ENCODE results near the gene AGPS.

Gene AGPS

DNA sequence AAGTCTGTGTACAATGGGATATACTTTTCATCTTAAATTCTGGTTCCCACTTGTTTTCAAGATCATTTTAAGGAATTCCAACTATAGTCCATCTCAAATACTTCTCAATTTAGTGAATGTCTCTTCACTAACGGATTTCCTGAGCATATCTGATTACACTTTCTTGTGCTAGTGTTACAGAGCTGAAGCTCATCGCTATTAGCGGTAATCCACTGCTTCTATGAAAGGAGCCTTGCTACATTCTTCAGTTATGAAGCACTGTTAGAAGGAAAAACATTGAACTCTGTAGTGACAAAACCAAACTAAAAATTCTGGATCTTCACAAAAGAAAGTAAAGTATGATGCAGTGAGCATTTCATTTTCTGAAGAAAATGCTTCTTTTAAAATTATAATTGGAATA lies 72.0 kb downstream of the AGPS start:
- Histone ChIP-seq H3K9me3 (ENCODE audit: control insufficient read depth, low read length) (no peaks in the 10 kb centered on the region), H3K27me3 (ENCODE audit: control insufficient read depth, insufficient read depth, low read length, poor library complexity, severe bottlenecking) (no peaks in the 10 kb centered on the region), H3K36me3 (ENCODE audit: control insufficient read depth, insufficient read depth, low read length) (peaks cover 22% of the 10 kb centered on the region), H3K4me1 (ENCODE audit: control insufficient read depth, insufficient read depth, low read length) (no peaks in the 10 kb centered on the region), H3K27ac (ENCODE audit: insufficient read depth, low read depth, low read length, poor library complexity, severe bottlenecking) (no peak overlapping the region), H3K4me3 (ENCODE audit: insufficient read depth, low read depth, low read length) (no peak overlapping the region)
- WGBS, 2 experiments, result 96 to 98% methylated on average over 3 of the region's 3 CpGs

DNA sequence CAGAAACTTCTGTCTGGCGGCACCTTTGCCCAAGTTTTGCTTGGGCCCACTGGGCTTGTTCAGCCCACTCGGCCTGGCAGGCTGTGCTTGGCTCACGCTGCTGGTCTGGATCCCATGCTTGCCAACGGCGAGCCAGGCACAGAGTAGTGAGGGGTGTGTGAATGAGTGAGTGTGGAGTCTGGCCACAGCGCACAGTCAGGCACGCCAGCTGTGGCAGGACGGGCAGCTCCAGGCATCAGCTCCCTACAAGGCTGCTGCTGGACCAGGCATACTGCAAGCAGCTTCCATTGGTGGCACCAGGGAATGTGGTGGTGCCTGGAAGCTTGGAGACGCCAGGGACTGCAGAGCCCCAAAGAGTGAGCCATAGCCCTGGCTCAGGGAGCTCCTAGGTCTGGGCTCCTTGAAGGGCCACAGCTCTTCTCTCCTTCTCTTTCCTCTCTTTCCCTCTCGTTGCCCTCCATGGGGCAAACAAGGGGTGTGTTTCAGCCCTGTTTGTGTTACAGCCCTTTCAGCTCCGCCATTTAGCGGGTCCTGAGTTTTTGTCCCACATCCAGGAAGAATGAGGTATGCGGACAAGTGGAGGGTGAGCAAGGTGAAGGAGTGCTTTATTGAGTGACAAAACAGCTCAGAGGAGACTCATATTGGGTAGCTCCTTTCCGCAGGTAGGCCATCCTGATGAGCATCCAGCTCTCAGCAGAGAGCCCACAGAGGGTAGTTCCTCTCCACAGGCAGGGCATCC lies 73.0 kb downstream of the AGPS start:
- H3K27ac ChIP-seq (ENCODE audit: insufficient read depth, low read depth, low read length, poor library complexity, severe bottlenecking), result no peak overlapping the region
- H3K36me3 ChIP-seq (ENCODE audit: control insufficient read depth, insufficient read depth, low read length), result peaks cover 26% of the 10 kb centered on the region
- H3K27me3 ChIP-seq (ENCODE audit: control insufficient read depth, insufficient read depth, low read length, poor library complexity, severe bottlenecking), result no peaks in the 10 kb centered on the region
- H3K4me1 ChIP-seq (ENCODE audit: control insufficient read depth, insufficient read depth, low read length), result no peaks in the 10 kb centered on the region
- 96 to 97% methylated on average over 14 of the region's 14 CpGs for WGBS, 2 experiments
- no peaks in the 10 kb centered on the region for H3K9me3 ChIP-seq (ENCODE audit: control insufficient read depth, low read length)
- H3K4me3 ChIP-seq (ENCODE audit: insufficient read depth, low read depth, low read length), result no peak overlapping the region

DNA sequence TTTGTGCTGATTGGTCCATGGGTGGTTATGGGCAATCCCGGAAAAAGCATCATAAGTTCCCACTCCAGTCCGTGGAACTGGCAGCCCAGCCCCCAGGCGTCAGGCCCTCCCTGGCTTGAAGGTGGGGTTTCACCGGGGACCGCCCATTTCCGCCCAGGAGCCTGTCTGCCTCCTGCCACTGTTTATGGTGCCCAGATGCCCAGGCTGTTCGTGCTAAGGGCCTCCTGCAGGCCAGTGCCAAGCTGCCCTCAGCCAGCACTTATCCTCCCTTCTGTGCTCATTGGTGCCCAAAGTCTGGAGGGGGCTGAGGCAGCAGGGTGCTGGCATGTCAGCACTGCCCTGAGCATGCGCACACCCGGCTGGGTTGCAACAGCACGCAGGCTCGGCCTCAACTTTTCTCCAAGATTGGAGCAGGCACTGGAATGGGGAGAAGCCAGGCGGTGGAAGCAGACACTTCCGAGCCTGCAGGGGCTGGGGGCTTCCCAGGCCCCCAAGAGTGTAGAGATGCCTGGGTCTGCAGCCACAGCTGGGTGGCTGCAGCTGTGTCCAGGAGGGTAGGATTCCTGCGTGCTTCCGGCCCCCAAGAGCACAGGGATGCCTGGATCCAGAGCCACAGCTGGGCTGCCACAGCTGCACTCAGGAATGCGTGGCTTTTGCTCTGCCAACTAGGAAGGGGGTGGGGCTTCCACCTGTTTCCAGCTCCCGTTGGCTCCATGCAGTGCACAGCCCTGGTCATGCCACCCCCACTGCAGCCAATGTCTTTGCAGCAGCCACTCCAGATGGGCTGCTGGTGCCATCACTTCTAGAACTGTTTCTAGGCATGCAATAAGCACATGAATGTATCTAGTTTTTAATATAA lies 74.0 kb downstream of the AGPS start:
- no peak overlapping the region for H3K4me3 ChIP-seq (ENCODE audit: insufficient read depth, low read depth, low read length)
- H3K9me3 ChIP-seq (ENCODE audit: control insufficient read depth, low read length), result no peaks in the 10 kb centered on the region
- no peaks in the 10 kb centered on the region for H3K4me1 ChIP-seq (ENCODE audit: control insufficient read depth, insufficient read depth, low read length)
- no peak overlapping the region for H3K27ac ChIP-seq (ENCODE audit: insufficient read depth, low read depth, low read length, poor library complexity, severe bottlenecking)
- H3K27me3 ChIP-seq (ENCODE audit: control insufficient read depth, insufficient read depth, low read length, poor library complexity, severe bottlenecking), result no peaks in the 10 kb centered on the region
- 92 to 93% methylated on average over 17 of the region's 17 CpGs for WGBS, 2 experiments
- H3K36me3 ChIP-seq (ENCODE audit: control insufficient read depth, insufficient read depth, low read length), result peaks cover 26% of the 10 kb centered on the region

- Histone ChIP-seq H3K36me3 (ENCODE audit: control insufficient read depth, insufficient read depth, low read length) (peaks cover 26% of the 10 kb centered on the region), H3K4me3 (ENCODE audit: insufficient read depth, low read depth, low read length) (no peak overlapping the region), H3K4me1 (ENCODE audit: control insufficient read depth, insufficient read depth, low read length) (no peaks in the 10 kb centered on the region), H3K9me3 (ENCODE audit: control insufficient read depth, low read length) (no peaks in the 10 kb centered on the region), H3K27ac (ENCODE audit: insufficient read depth, low read depth, low read length, poor library complexity, severe bottlenecking) (no peak overlapping the region), H3K27me3 (ENCODE audit: control insufficient read depth, insufficient read depth, low read length, poor library complexity, severe bottlenecking) (no peaks in the 10 kb centered on the region)
- 94 to 100% methylated on average over 1 of the region's 1 CpG for WGBS, 2 experiments
Observed at GRCh38 chr2:177467646-177468045, 75.1 kb downstream of the AGPS start.

DNA sequence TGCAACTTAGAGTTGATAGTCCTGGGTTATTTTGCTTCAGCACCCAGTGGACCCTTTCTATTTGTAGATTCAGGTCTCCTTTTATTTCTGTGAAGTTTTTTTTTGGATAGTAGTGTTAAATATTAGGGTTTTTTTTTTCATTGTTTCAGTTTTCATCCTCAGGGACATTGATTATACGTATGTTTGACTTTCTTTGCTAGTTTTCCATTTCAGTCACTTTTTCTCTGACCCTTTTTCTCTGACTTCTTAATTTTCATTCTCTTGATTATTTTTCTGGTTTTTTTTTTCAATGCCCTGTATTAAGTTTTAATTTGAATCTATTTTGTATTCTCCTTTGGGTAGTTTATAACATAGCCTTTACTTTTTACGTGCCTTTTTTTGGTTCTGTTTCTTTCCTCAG lies 79.4 kb downstream of the AGPS start:
- Histone ChIP-seq H3K4me3 (ENCODE audit: insufficient read depth, low read depth, low read length) (no peak overlapping the region), H3K27me3 (ENCODE audit: control insufficient read depth, insufficient read depth, low read length, poor library complexity, severe bottlenecking) (no peaks in the 10 kb centered on the region), H3K36me3 (ENCODE audit: control insufficient read depth, insufficient read depth, low read length) (peaks cover 4% of the 10 kb centered on the region), H3K9me3 (ENCODE audit: control insufficient read depth, low read length) (no peaks in the 10 kb centered on the region), H3K27ac (ENCODE audit: insufficient read depth, low read depth, low read length, poor library complexity, severe bottlenecking) (no peak overlapping the region), H3K4me1 (ENCODE audit: control insufficient read depth, insufficient read depth, low read length) (no peaks in the 10 kb centered on the region)
- 92 to 94% methylated on average over 2 of the region's 2 CpGs for WGBS, 2 experiments

GRCh38 chr2:177474301-177474700 lies 81.7 kb downstream of the AGPS start:
- Histone ChIP-seq H3K4me1 (ENCODE audit: control insufficient read depth, insufficient read depth, low read length) (no peaks in the 10 kb centered on the region), H3K9me3 (ENCODE audit: control insufficient read depth, low read length) (no peaks in the 10 kb centered on the region), H3K27ac (ENCODE audit: insufficient read depth, low read depth, low read length, poor library complexity, severe bottlenecking) (no peak overlapping the region), H3K27me3 (ENCODE audit: control insufficient read depth, insufficient read depth, low read length, poor library complexity, severe bottlenecking) (no peaks in the 10 kb centered on the region), H3K4me3 (ENCODE audit: insufficient read depth, low read depth, low read length) (no peak overlapping the region), H3K36me3 (ENCODE audit: control insufficient read depth, insufficient read depth, low read length) (peaks cover 4% of the 10 kb centered on the region)
- 94 to 95% methylated on average over 4 of the region's 4 CpGs for WGBS, 2 experiments

GRCh38 chr2:177474998-177475397 lies 82.4 kb downstream of the AGPS start:
- no peak overlapping the region for H3K27ac ChIP-seq (ENCODE audit: insufficient read depth, low read depth, low read length, poor library complexity, severe bottlenecking)
- H3K36me3 ChIP-seq (ENCODE audit: control insufficient read depth, insufficient read depth, low read length), result peaks cover 4% of the 10 kb centered on the region
- H3K27me3 ChIP-seq (ENCODE audit: control insufficient read depth, insufficient read depth, low read length, poor library complexity, severe bottlenecking), result no peaks in the 10 kb centered on the region
- H3K4me1 ChIP-seq (ENCODE audit: control insufficient read depth, insufficient read depth, low read length), result no peaks in the 10 kb centered on the region
- no peaks in the 10 kb centered on the region for H3K9me3 ChIP-seq (ENCODE audit: control insufficient read depth, low read length)
- WGBS, 2 experiments, result 93 to 94% methylated on average over 1 of the region's 1 CpG
- H3K4me3 ChIP-seq (ENCODE audit: insufficient read depth, low read depth, low read length), result no peak overlapping the region

DNA sequence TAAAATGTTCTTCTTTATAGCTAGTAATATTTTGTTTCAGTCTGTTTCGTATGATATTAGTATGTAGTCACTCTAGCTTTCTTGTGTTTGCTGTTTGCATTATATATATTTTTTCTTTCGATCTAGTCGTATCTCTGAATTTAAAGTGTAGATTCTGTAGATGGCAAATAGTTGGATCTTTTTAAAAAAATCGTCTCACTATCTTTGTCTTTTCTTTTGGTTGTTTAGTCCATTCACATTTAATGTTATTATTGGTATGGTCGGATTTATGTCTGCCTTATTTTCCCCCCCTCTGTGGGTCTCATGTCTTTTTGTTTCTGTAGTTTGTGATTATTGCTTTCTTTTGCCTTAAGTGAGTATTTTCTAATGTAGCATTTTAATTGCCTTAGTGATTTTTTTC lies 84.3 kb downstream of the AGPS start:
- WGBS, 2 experiments, result 80 to 95% methylated on average over 1 to 4 of the region's 5 CpGs

DNA sequence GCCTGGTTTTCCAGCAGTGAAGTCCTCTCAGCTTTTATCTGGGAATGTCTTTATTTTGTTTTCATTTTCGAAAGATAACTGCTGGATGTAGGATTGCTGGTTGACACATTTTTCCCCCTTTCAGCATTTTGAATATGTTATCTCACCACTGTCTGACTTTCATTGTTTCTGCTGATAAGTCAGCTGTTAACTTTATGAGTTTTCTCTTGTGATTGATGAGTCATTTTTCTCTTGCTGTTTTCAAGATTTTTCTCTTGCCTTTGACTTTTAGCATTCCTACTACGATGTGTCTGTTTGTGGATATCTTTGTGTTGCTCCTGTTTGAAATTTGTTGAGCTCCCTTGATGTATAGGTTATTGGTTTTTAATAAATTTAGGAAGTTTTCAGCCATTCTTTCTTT lies 85.5 kb downstream of the AGPS start:
- Histone ChIP-seq H3K27me3 (ENCODE audit: control insufficient read depth, insufficient read depth, low read length, poor library complexity, severe bottlenecking) (no peaks in the 10 kb centered on the region), H3K27ac (ENCODE audit: insufficient read depth, low read depth, low read length, poor library complexity, severe bottlenecking) (no peak overlapping the region), H3K9me3 (ENCODE audit: control insufficient read depth, low read length) (no peaks in the 10 kb centered on the region), H3K36me3 (ENCODE audit: control insufficient read depth, insufficient read depth, low read length) (no peaks in the 10 kb centered on the region), H3K4me1 (ENCODE audit: control insufficient read depth, insufficient read depth, low read length) (no peaks in the 10 kb centered on the region), H3K4me3 (ENCODE audit: insufficient read depth, low read depth, low read length) (no peak overlapping the region)
- 83 to 91% methylated on average over 1 to 2 of the region's 2 CpGs for WGBS, 2 experiments

More for the DNA sequence above, 84.3 kb downstream of the AGPS start:
- H3K9me3 ChIP-seq (ENCODE audit: control insufficient read depth, low read length), result no peaks in the 10 kb centered on the region
- H3K36me3 ChIP-seq (ENCODE audit: control insufficient read depth, insufficient read depth, low read length), result no peaks in the 10 kb centered on the region
- H3K4me1 ChIP-seq (ENCODE audit: control insufficient read depth, insufficient read depth, low read length), result no peaks in the 10 kb centered on the region
- no peaks in the 10 kb centered on the region for H3K27me3 ChIP-seq (ENCODE audit: control insufficient read depth, insufficient read depth, low read length, poor library complexity, severe bottlenecking)
- H3K4me3 ChIP-seq (ENCODE audit: insufficient read depth, low read depth, low read length), result no peak overlapping the region
- no peak overlapping the region for H3K27ac ChIP-seq (ENCODE audit: insufficient read depth, low read depth, low read length, poor library complexity, severe bottlenecking)

DNA sequence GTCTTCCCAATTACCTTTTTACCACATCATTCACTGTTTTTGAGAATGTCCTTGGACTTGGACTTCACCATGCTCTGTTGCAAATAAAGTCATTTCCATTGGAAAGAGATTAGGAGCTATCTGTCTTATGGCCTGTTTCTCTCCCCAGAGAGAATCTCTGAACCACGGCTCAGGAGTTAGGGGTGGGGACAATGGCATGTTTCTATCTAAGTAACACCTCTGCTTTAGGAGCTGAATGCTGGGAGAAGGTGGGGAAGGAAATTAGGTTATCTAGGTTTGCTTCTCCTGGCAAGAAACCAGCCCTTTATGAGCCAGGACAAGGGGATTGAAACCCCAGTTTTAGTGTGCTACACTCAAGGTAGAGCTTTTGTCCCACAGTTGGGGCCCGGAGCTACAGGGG lies 86.3 kb downstream of the AGPS start:
- Histone ChIP-seq H3K4me1 (ENCODE audit: control insufficient read depth, insufficient read depth, low read length) (no peaks in the 10 kb centered on the region), H3K4me3 (ENCODE audit: insufficient read depth, low read depth, low read length) (no peak overlapping the region)
- 94 to 98% methylated on average over 2 of the region's 2 CpGs for WGBS, 2 experiments

More for the DNA sequence above, 86.3 kb downstream of the AGPS start:
- Histone ChIP-seq H3K27me3 (ENCODE audit: control insufficient read depth, insufficient read depth, low read length, poor library complexity, severe bottlenecking) (no peaks in the 10 kb centered on the region), H3K9me3 (ENCODE audit: control insufficient read depth, low read length) (no peaks in the 10 kb centered on the region), H3K36me3 (ENCODE audit: control insufficient read depth, insufficient read depth, low read length) (no peaks in the 10 kb centered on the region), H3K27ac (ENCODE audit: insufficient read depth, low read depth, low read length, poor library complexity, severe bottlenecking) (no peak overlapping the region)

Measured in ectodermal cell (in vitro differentiated cells).